ENCODE results near the gene APOA4. TPM values are rescaled to one million over a fixed set of nuclear protein-coding genes. Genes with fewer than 3 reads are reported as not detected.
A peak's percentile ranks its signal among the peaks of the same experiment; 100 is the strongest.

The APOA4 gene
- total and polyA plus RNA-seq, 4 donors: 0.89 to 382 (median 131) TPM

DNA sequence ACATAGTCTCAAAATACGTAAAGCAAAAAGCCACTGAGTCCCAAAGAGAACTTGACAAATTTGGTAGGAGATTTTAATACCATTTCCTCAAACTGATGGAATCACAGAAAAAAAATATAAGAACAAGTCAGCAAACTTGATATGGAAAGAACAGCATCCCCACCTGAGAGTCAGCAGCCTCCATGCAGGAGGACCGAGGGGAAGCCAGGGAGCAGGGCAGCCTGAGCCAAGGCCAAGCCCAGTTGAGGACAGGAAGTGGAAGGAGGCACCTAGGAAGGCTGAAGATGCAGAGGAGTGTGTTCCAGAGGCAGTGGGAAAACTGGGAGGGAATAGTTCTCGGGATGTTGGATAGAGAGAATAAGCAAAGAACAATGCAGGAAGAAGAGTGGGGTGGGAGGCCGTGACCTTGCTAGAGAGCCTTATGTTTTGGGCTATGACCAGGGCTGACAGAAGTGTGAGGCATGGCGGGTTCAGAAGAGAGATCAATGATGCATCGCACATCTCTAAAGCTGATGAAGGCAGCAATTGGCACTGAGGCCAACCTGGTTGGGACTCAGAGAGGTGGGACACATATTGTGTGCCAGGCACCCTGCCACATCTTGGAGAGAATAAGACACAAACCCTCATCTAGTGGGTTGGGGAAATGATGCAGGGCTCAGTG, 15.4 kb downstream of the APOA4 start:
- Histone ChIP-seq H3K4me3 (ENCODE audit: low read depth in 1 of 3, low read length in 3 of 3) (no peak overlapping the region), H3K27ac (ENCODE audit: low read depth in 1 of 2, low read length in 2 of 2) (peak overlapping the region; percentile 92 to 94), H3K9me3 (ENCODE audit: control insufficient read depth in 4 of 4, low read length in 3 of 4) (no peaks in the 10 kb centered on the region), H3K9ac (ENCODE audit: low read depth in 1 of 2, low read length in 2 of 2) (peak overlapping the region in 1 of 2 donors; percentile 44), H3K4me1 (ENCODE audit: control insufficient read depth in 4 of 4, insufficient read depth in 4 of 4, low read length in 3 of 4) (peaks cover 18 to 39% (median 33%) of the 10 kb centered on the region in 4 donors), H3K27me3 (ENCODE audit: control insufficient read depth in 4 of 4, insufficient read depth in 4 of 4, low read length in 3 of 4) (no peaks in the 10 kb centered on the region), H3K36me3 (ENCODE audit: control insufficient read depth in 4 of 4, insufficient read depth in 3 of 4, low read depth in 1 of 4, low read length in 3 of 4) (no peaks in the 10 kb centered on the region)
- DNase-seq (ENCODE audit: low spot score): no peak
- TF ChIP-seq FOXA1 (IDR thresholded peaks at IDR 0.05) (no peak), NR2F2 (IDR thresholded peaks at IDR 0.05) (no peak), HNF4G (IDR thresholded peaks at IDR 0.05) (no peak), JUND (IDR thresholded peaks at IDR 0.05) (no peak), RAD21 (IDR thresholded peaks at IDR 0.05) (no peak), HNF4A (conservative IDR thresholded peaks at IDR 0.05) (no peak), SP1 (IDR thresholded peaks at IDR 0.05) (no peak), EGR1 (IDR thresholded peaks at IDR 0.05; ENCODE audit: low read depth in 2 of 2) (no peak), FOXA2 (IDR thresholded peaks at IDR 0.05) (no peak), YY1 (IDR thresholded peaks at IDR 0.05) (no peak), TAF1 (conservative IDR thresholded peaks at IDR 0.05) (no peak), RXRA (IDR thresholded peaks at IDR 0.05) (no peak), GABPA (IDR thresholded peaks at IDR 0.05 in 1 of 2, conservative IDR thresholded peaks at IDR 0.05 in 1 of 2) (no peak)
- TF ChIP-seq, protein P1, sequence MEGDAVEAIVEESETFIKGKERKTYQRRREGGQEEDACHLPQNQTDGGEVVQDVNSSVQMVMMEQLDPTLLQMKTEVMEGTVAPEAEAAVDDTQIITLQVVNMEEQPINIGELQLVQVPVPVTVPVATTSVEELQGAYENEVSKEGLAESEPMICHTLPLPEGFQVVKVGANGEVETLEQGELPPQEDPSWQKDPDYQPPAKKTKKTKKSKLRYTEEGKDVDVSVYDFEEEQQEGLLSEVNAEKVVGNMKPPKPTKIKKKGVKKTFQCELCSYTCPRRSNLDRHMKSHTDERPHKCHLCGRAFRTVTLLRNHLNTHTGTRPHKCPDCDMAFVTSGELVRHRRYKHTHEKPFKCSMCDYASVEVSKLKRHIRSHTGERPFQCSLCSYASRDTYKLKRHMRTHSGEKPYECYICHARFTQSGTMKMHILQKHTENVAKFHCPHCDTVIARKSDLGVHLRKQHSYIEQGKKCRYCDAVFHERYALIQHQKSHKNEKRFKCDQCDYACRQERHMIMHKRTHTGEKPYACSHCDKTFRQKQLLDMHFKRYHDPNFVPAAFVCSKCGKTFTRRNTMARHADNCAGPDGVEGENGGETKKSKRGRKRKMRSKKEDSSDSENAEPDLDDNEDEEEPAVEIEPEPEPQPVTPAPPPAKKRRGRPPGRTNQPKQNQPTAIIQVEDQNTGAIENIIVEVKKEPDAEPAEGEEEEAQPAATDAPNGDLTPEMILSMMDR (IDR thresholded peaks at IDR 0.05; ENCODE audit: low read depth, low read length, missing input control): no peak
- TF ChIP-seq, protein P2, sequence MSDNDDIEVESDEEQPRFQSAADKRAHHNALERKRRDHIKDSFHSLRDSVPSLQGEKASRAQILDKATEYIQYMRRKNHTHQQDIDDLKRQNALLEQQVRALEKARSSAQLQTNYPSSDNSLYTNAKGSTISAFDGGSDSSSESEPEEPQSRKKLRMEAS (IDR thresholded peaks at IDR 0.05): no peak
- TF ChIP-seq, protein P3, sequence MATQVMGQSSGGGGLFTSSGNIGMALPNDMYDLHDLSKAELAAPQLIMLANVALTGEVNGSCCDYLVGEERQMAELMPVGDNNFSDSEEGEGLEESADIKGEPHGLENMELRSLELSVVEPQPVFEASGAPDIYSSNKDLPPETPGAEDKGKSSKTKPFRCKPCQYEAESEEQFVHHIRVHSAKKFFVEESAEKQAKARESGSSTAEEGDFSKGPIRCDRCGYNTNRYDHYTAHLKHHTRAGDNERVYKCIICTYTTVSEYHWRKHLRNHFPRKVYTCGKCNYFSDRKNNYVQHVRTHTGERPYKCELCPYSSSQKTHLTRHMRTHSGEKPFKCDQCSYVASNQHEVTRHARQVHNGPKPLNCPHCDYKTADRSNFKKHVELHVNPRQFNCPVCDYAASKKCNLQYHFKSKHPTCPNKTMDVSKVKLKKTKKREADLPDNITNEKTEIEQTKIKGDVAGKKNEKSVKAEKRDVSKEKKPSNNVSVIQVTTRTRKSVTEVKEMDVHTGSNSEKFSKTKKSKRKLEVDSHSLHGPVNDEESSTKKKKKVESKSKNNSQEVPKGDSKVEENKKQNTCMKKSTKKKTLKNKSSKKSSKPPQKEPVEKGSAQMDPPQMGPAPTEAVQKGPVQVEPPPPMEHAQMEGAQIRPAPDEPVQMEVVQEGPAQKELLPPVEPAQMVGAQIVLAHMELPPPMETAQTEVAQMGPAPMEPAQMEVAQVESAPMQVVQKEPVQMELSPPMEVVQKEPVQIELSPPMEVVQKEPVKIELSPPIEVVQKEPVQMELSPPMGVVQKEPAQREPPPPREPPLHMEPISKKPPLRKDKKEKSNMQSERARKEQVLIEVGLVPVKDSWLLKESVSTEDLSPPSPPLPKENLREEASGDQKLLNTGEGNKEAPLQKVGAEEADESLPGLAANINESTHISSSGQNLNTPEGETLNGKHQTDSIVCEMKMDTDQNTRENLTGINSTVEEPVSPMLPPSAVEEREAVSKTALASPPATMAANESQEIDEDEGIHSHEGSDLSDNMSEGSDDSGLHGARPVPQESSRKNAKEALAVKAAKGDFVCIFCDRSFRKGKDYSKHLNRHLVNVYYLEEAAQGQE (IDR thresholded peaks at IDR 0.05): no peak
- TF ChIP-seq, protein P4, sequence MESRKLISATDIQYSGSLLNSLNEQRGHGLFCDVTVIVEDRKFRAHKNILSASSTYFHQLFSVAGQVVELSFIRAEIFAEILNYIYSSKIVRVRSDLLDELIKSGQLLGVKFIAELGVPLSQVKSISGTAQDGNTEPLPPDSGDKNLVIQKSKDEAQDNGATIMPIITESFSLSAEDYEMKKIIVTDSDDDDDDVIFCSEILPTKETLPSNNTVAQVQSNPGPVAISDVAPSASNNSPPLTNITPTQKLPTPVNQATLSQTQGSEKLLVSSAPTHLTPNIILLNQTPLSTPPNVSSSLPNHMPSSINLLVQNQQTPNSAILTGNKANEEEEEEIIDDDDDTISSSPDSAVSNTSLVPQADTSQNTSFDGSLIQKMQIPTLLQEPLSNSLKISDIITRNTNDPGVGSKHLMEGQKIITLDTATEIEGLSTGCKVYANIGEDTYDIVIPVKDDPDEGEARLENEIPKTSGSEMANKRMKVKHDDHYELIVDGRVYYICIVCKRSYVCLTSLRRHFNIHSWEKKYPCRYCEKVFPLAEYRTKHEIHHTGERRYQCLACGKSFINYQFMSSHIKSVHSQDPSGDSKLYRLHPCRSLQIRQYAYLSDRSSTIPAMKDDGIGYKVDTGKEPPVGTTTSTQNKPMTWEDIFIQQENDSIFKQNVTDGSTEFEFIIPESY (IDR thresholded peaks at IDR 0.05): no peak
- TF ChIP-seq, protein P5, sequence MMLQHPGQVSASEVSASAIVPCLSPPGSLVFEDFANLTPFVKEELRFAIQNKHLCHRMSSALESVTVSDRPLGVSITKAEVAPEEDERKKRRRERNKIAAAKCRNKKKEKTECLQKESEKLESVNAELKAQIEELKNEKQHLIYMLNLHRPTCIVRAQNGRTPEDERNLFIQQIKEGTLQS (IDR thresholded peaks at IDR 0.05): no peak
- 68% methylated on average over 6 of the region's 6 CpGs for WGBS
